C4-2B (cell line): Measurements from ENCODE around the gene FMO1.
"Not testable (repeated sequence)": the region's sequence is repeated elsewhere in the genome, so short reads cannot be mapped to it uniquely, and the experiment has no call there.

ENCODE experiments used
- CTCF ChIP-seq: fragments of 450-650 bp; conservative IDR thresholded peaks from 2 replicates; pipeline ENCODE4 v1.5.1; 2017; ENCODE audit warnings: mild to moderate bottlenecking
- ZFX ChIP-seq: fragments of 450-650 bp; IDR thresholded peaks from 2 replicates; pipeline ENCODE4 v1.6.1; 2017

- TF ChIP-seq CTCF, ZFX: not testable (repeated sequence)
Observed at GRCh38 chr1:171295383-171295782, 47.1 kb downstream of the FMO1 start.
